B cell (primary cell): ENCODE measurements around the gene RGS19. TPM values are rescaled to one million over a fixed set of nuclear protein-coding genes. Genes with fewer than 3 reads are reported as not detected.

Source experiments
- ATAC-seq: fragments of 200-7000 bp; cut with Tn5 transposase; one replicate; pipeline ENCODE4 v1.10.0; 2021; ENCODE audit warnings: low read depth, mild to moderate bottlenecking, moderate number of reproducible peaks, moderate library complexity
- CTCF ChIA-PET: fragments of 350-600 bp; sonication (Branson Sonifier 250); formaldehyde crosslinking; loops from one replicate; lab custom pipeline; 2021; ENCODE audit warnings: antibody characterized with exemption, inconsistent platforms; lab: Charles Lee
- POLR2A ChIA-PET: fragments of 350-600 bp; sonication (Branson Sonifier 250); formaldehyde crosslinking; loops from one replicate; lab custom pipeline; 2021; ENCODE audit warnings: antibody characterized with exemption; lab: Charles Lee
- DNase-seq: peaks from one replicate; pipeline ENCODE4 v3.0.0; 2013
- H2AFZ ChIP-seq: 2 replicates; pipeline ENCODE4 v1.6.1; 2012; ENCODE audit warnings: mild to moderate bottlenecking, low read depth, low read length; ENCODE audit not compliant: insufficient read depth, poor library complexity, severe bottlenecking
- H3K27ac ChIP-seq, 2 donors: 1 replicate in 1 of 2; 2 replicates in 1 of 2; pipeline ENCODE4 v1.5.1; 2012 to 2013; ENCODE audit warnings: low read length in 2 of 2, mild to moderate bottlenecking in 2 of 2, moderate library complexity in 1 of 2
- H3K27me3 ChIP-seq, 4 experiments: fragments of 200-600 bp in 1 of 4; sonication (generic) in 1 of 4; replicated peaks in 1 of 4; 1 replicate in 2 of 4; 2 replicates in 2 of 4; pipeline versions ENCODE4 v1.6.1 to v1.7.0; 2013 to 2016; ENCODE audit warnings: low read length in 3 of 4, mild to moderate bottlenecking in 2 of 4, mixed read lengths in 1 of 4, moderate library complexity in 1 of 4; ENCODE audit not compliant: insufficient read depth in 4 of 4, control insufficient read depth in 3 of 4; ENCODE audit errors: control extremely low read depth in 1 of 4
- H3K36me3 ChIP-seq, 2 experiments: replicated peaks in 1 of 2; 1 replicate in 1 of 2; 2 replicates in 1 of 2; pipeline versions ENCODE4 v1.6.1 to v1.7.1; 2013; ENCODE audit warnings: low read length in 1 of 2; ENCODE audit not compliant: insufficient read depth in 2 of 2, control insufficient read depth in 1 of 2; ENCODE audit errors: control extremely low read depth in 1 of 2, extremely low read depth in 1 of 2
- H3K4me1 ChIP-seq, 2 donors: fragments of 200-600 bp in 1 of 2; sonication (generic) in 1 of 2; 1 replicate in 1 of 2; 2 replicates in 1 of 2; pipeline versions ENCODE4 v1.5.1 to v1.6.1; 2013 to 2017; ENCODE audit warnings: low read length in 2 of 2; ENCODE audit not compliant: control insufficient read depth in 2 of 2, insufficient read depth in 2 of 2
- H3K4me2 ChIP-seq: replicated peaks from 2 replicates; pipeline ENCODE3; 2012; ENCODE audit warnings: mild to moderate bottlenecking, low read depth, low read length; ENCODE audit not compliant: poor library complexity, severe bottlenecking
- H3K4me3 ChIP-seq, 5 experiments: fragments of 200-600 bp in 1 of 5; sonication (generic) in 1 of 5; 1 replicate in 3 of 5; 2 replicates in 2 of 5; pipeline versions ENCODE4 v1.5.1 to v1.7.0; 2011 to 2016; ENCODE audit warnings: low read length in 4 of 5, mild to moderate bottlenecking in 4 of 5, low read depth in 2 of 5, control low read depth in 1 of 5, moderate library complexity in 1 of 5; ENCODE audit not compliant: insufficient read depth in 1 of 5; ENCODE audit errors: control extremely low read depth in 1 of 5, extremely low read depth in 1 of 5
- H3K79me2 ChIP-seq: fragments of 200-600 bp; sonication (generic); one replicate; pipeline ENCODE4 v1.6.0; 2016; ENCODE audit warnings: low read length; ENCODE audit not compliant: control insufficient read depth, insufficient read depth
- H3K9ac ChIP-seq: fragments of 200-600 bp; sonication (generic); 2 replicates; pipeline ENCODE4 v1.6.1; 2017; ENCODE audit warnings: mild to moderate bottlenecking, low read length, moderate library complexity
- H3K9me3 ChIP-seq, 3 donors: one replicate each; pipeline versions ENCODE4 v1.6.1 to v1.7.1; 2013; ENCODE audit warnings: low read length in 2 of 3; ENCODE audit not compliant: control insufficient read depth in 2 of 3, insufficient read depth in 1 of 3; ENCODE audit errors: control extremely low read depth in 1 of 3
- H4K20me1 ChIP-seq: 2 replicates; pipeline ENCODE4 v1.6.0; 2012; ENCODE audit warnings: mild to moderate bottlenecking, low read length; ENCODE audit not compliant: insufficient read depth, control insufficient read depth, poor library complexity, severe bottlenecking
- H3K27ac Mint-ChIP-seq: one replicate; pipeline ENCODE4 v1.8.0; 2021; ENCODE audit warnings: mixed read lengths
- H3K27me3 Mint-ChIP-seq: one replicate; pipeline ENCODE4 v1.8.0; 2021; ENCODE audit warnings: mixed read lengths
- H3K4me1 Mint-ChIP-seq: one replicate; pipeline ENCODE4 v1.8.0; 2021; ENCODE audit warnings: mixed read lengths
- H3K4me3 Mint-ChIP-seq: one replicate; pipeline ENCODE4 v1.8.0; 2021; ENCODE audit warnings: mixed read lengths
- H3K9me3 Mint-ChIP-seq: one replicate; pipeline ENCODE4 v1.8.0; 2022; ENCODE audit warnings: mixed read lengths; ENCODE audit not compliant: insufficient read depth
- CTCF ChIP-seq: fragments of 200-600 bp; IDR thresholded peaks from one replicate; pipeline ENCODE4 v1.8.0; 2022; ENCODE audit warnings: antibody characterized with exemption, mild to moderate bottlenecking
- EZH2 ChIP-seq: IDR thresholded peaks from 2 replicates; pipeline ENCODE4 v1.6.1; 2012; ENCODE audit warnings: borderline replicate concordance, low read depth, mild to moderate bottlenecking, moderate library complexity, low read length; ENCODE audit not compliant: insufficient read depth, poor library complexity, severe bottlenecking
- WGBS: methylation state at CpG from one replicate; pipeline ENCODE4 v1.1.5; 2013; ENCODE audit warnings: missing lambda C conversion rate; ENCODE audit not compliant: insufficient coverage; 5-methylcytosine and 5-hydroxymethylcytosine counted together
- intact Hi-C: fragments of 100-400 bp; cut with micrococcal nuclease; formaldehyde crosslinking; loops from one replicate; pipeline ENCODE4 v1.10.0; 2022
- polyA plus RNA-seq: library from polyadenylated mRNA; depleted of rRNA; stranded (reverse); fragments of >200 nt; gene quantifications from 2 replicates; pipeline ENCODE4 v1.2.3, GENCODE V29; 2012
- total RNA-seq, 2 donors: library from RNA; stranded (reverse); fragments of 120-200 nt in 1 of 2; gene quantifications; 1 replicate in 1 of 2; 2 replicates in 1 of 2; pipeline versions ENCODE4 v1.2.3 to v1.2.4, GENCODE V29; 2013 to 2022

The RGS19 gene
- total and polyA plus RNA-seq, 2 donors (not counting 1 experiment from before 2014, with no cell fraction given) = 69.4 to 203 TPM

- peaks cover 0 to 70% (median 30%) of the 10 kb centered on the region in 4 experiments for H3K27me3 ChIP-seq
- H3K4me1 Mint-ChIP-seq = peaks cover 10% of the 10 kb centered on the region
- ChIA-PET CTCF (interaction anchor here (1.5 kb wide), 1 partner anchor 9 kb away, joined by 3 read pairs; no protein-coding TSS in a partner anchor), POLR2A (no interaction called here)
- H3K4me2 ChIP-seq = no peak overlapping the region
- H3K27ac Mint-ChIP-seq = no peak overlapping the region
- peaks cover 0 to 18% (median 0%) of the 10 kb centered on the region in 3 donors for H3K9me3 ChIP-seq
- H3K4me1 ChIP-seq = peaks cover 9 to 11% of the 10 kb centered on the region in 2 donors
- H3K9ac ChIP-seq = no peak overlapping the region
- TF ChIP-seq CTCF (no peak), EZH2 (no peak)
- 82% methylated on average over 8 of the region's 11 CpGs for WGBS
- no peak overlapping the region for H2AFZ ChIP-seq
- H3K27ac ChIP-seq = no peak overlapping the region
- H3K36me3 ChIP-seq = no peaks in the 10 kb centered on the region
- intact Hi-C loops = no loop called here
- no peaks in the 10 kb centered on the region for H4K20me1 ChIP-seq
- H3K9me3 Mint-ChIP-seq = no peaks in the 10 kb centered on the region
- no peak overlapping the region for H3K4me3 Mint-ChIP-seq
- no peaks in the 10 kb centered on the region for H3K79me2 ChIP-seq
- no peak for DNase-seq
- peaks cover 42% of the 10 kb centered on the region for H3K27me3 Mint-ChIP-seq
- no peak for ATAC-seq
- H3K4me3 ChIP-seq = no peak overlapping the region
Observed at GRCh38 chr20:64051033-64051452, 28.3 kb downstream of the RGS19 start.

GRCh38 chr20:64050261-64051032, 28.9 kb downstream of the RGS19 start:
- H3K4me1 ChIP-seq = peaks cover 9 to 11% of the 10 kb centered on the region in 2 donors
- Mint-ChIP-seq H3K27me3 (peaks cover 46% of the 10 kb centered on the region), H3K9me3 (no peaks in the 10 kb centered on the region), H3K27ac (no peak overlapping the region), H3K4me1 (peaks cover 10% of the 10 kb centered on the region), H3K4me3 (peak overlapping the region; percentile 37)
- no peak overlapping the region for H3K27ac ChIP-seq
- peaks cover 0 to 68% (median 29%) of the 10 kb centered on the region in 4 experiments for H3K27me3 ChIP-seq
- CTCF ChIA-PET = interaction anchor here (0.6 to 1.5 kb wide), 2 partner anchors 10 to 89 kb away, joined by 3 read pairs; no protein-coding TSS in a partner anchor
- peak overlapping the region; percentile 15 for H3K9ac ChIP-seq
- no peak for TF ChIP-seq CTCF
- TF ChIP-seq EZH2 = no peak
- H3K4me3 ChIP-seq = no peak overlapping the region
- H3K79me2 ChIP-seq = no peaks in the 10 kb centered on the region
- H3K4me2 ChIP-seq = peak overlapping the region; percentile 58
- H2AFZ ChIP-seq = no peak overlapping the region
- H3K36me3 ChIP-seq = no peaks in the 10 kb centered on the region
- DNase-seq = no peak
- no peak for ATAC-seq
- peaks cover 0 to 13% (median 0%) of the 10 kb centered on the region in 3 donors for H3K9me3 ChIP-seq
- POLR2A ChIA-PET = no interaction called here
- WGBS = 68% methylated on average over 21 of the region's 23 CpGs
- H4K20me1 ChIP-seq = no peaks in the 10 kb centered on the region
- intact Hi-C loops = no loop called here
